Kidney capillary endothelial cell (primary cell): ENCODE data around the gene RSPH3.

Source experiments
- DNase-seq: peaks from one replicate; pipeline ENCODE4 v3.0.0-alpha.2; 2018; ENCODE audit warnings: low spot score

RSPH3 gene

GRCh38 chr6:158933079-158933595 is 66.9 kb downstream of the RSPH3 start:
- no peak for DNase-seq

GRCh38 chr6:158928068-158928467 is 71.9 kb downstream of the RSPH3 start:
- DNase-seq = no peak

DNA sequence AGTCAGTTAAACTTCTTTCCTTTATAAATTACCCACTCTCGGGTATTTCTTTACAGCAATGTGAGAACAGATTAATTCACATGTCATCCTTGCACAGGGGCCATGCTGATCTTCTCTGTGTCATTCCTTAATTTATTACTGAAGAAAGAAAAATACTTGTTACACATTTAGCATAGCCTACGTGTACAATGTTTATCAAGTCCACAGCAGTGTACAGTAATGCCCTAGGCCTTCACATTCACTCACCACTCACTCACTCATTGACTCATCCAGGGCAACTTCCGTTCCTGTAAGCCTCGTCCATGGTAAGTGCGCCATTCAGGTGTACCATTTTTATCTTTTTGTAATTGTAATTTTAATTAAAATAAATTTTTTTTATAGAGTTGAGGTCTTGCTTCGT is 73.6 kb downstream of the RSPH3 start:
- no peak for DNase-seq

GRCh38 chr6:158924499-158925455 is 75.2 kb downstream of the RSPH3 start:
- no peak for DNase-seq

DNA sequence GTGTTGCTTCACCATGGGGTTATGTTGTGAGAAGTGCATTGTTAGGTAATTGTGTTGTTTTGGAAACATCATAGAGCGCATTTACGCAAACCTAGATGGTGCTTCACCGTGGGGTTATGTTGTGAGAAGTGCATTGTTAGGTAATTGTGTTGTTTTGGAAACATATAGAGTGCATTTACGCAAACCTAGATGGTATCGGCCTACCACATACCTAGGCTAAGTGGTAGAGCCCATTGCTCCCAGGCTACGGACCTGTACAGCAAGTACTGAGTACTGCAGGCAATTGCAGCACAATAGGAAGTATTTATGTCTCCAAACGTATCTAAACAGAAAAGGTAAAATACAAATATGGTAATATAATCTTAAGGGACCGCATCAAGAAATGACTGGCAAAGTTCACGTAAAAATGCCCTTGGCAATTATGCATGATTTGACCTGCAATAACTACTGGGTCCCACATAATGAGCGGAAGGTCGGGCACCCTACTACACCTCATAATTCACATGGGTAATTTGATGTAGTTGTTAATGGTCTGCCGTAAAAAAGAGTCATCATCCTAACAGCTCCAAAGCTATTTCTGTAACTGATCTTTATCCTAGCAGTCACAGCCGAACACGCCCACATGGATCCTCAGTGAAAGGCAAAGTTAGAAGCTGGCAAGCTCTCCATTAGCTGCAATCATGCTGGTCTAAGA is 76.0 kb downstream of the RSPH3 start:
- no peak for DNase-seq
